ENCODE results near the gene ZBTB6. TPM values are rescaled to one million over a fixed set of nuclear protein-coding genes. Genes with fewer than 3 reads are reported as not detected.

The ZBTB6 gene
- total RNA-seq, 2 donors from 2014 or later, result 5.4 to 7.3 TPM

Other genes with a start within 250 kb of the ZBTB6 start
- not detected for gene OR1L3, start 238.2 kb downstream of the ZBTB6 start, total RNA-seq
- gene OR1L4, start 189.3 kb downstream of the ZBTB6 start, total RNA-seq, result not detected
- not detected for gene OR1L6, start 171.0 kb downstream of the ZBTB6 start, total RNA-seq
- gene OR5C1, start 124.4 kb downstream of the ZBTB6 start, total RNA-seq, result not detected
- gene OR1K1, start 113.2 kb downstream of the ZBTB6 start, total RNA-seq, result not detected
- gene PDCL, start 84.7 kb downstream of the ZBTB6 start, total RNA-seq, result 10 to 100 TPM in 1 of 2 donors, 1 to 10 TPM in 1; 9.2 to 11.9 TPM
- gene RC3H2, start 8.0 kb downstream of the ZBTB6 start, total RNA-seq, result 10 to 100 TPM; 36.7 to 41.1 TPM
- gene ZBTB26, start 18.2 kb upstream of the ZBTB6 start, total RNA-seq, result 1 to 10 TPM; 3.6 to 6.2 TPM
- 10 to 100 TPM; 38.0 to 40.8 TPM for gene RABGAP1, start 27.7 kb upstream of the ZBTB6 start, total RNA-seq
- gene GPR21, start 120.3 kb upstream of the ZBTB6 start, total RNA-seq, result under 1 TPM; 0.21 to 0.55 TPM

Data from left cardiac atrium (tissue), 2 donors.